ENCODE measurements around the gene PANK3.
"Not testable (repeated sequence)": the region's sequence is repeated elsewhere in the genome, so short reads cannot be mapped to it uniquely, and the experiment has no call there.

PANK3 gene

GRCh38 chr5:168578538-168579487, at the start of gene PANK3:
Gene PANK3, minus strand, starts transcription at chr5:168579368. Its CDS starts 85 bp downstream, at chr5:168579283.
- DNase-seq (ENCODE audit: low read depth), result no peak

GRCh38 chr5:168624850-168625364, 45.7 kb upstream of the PANK3 start:
- no peak for DNase-seq (ENCODE audit: low read depth)

- DNase-seq (ENCODE audit: low read depth), result no peak
Observed at GRCh38 chr5:168620807-168621206, 41.6 kb upstream of the PANK3 start.

- no peak for DNase-seq (ENCODE audit: low read depth)
Observed at GRCh38 chr5:168614661-168615060, 35.5 kb upstream of the PANK3 start.

- DNase-seq (ENCODE audit: low read depth), result no peak
Observed at GRCh38 chr5:168613996-168614395, 34.8 kb upstream of the PANK3 start.

GRCh38 chr5:168613396-168613795, 34.2 kb upstream of the PANK3 start:
- no peak for DNase-seq (ENCODE audit: low read depth)

- DNase-seq (ENCODE audit: low read depth), result no peak
Observed at GRCh38 chr5:168612996-168613395, 33.8 kb upstream of the PANK3 start.

GRCh38 chr5:168612123-168612522, 33.0 kb upstream of the PANK3 start:
- no peak for DNase-seq (ENCODE audit: low read depth)

GRCh38 chr5:168611165-168611564, 32.0 kb upstream of the PANK3 start:
- no peak for DNase-seq (ENCODE audit: low read depth)

GRCh38 chr5:168609806-168610482, 30.8 kb upstream of the PANK3 start:
- no peak for DNase-seq (ENCODE audit: low read depth)

- DNase-seq (ENCODE audit: low read depth), result no peak
Observed at GRCh38 chr5:168608821-168609220, 29.7 kb upstream of the PANK3 start.

GRCh38 chr5:168608386-168608785, 29.2 kb upstream of the PANK3 start:
- DNase-seq (ENCODE audit: low read depth), result no peak

GRCh38 chr5:168607946-168608345, 28.8 kb upstream of the PANK3 start:
- DNase-seq (ENCODE audit: low read depth), result no peak

GRCh38 chr5:168606562-168606961, 27.4 kb upstream of the PANK3 start:
- DNase-seq (ENCODE audit: low read depth), result no peak

GRCh38 chr5:168604436-168604835, 25.3 kb upstream of the PANK3 start:
- no peak for DNase-seq (ENCODE audit: low read depth)

GRCh38 chr5:168603746-168604145, 24.6 kb upstream of the PANK3 start:
- no peak for DNase-seq (ENCODE audit: low read depth)

- DNase-seq (ENCODE audit: low read depth), result no peak
Observed at GRCh38 chr5:168602517-168602916, 23.3 kb upstream of the PANK3 start.

- DNase-seq (ENCODE audit: low read depth), result no peak
Observed at GRCh38 chr5:168601972-168602371, 22.8 kb upstream of the PANK3 start.

- no peak for DNase-seq (ENCODE audit: low read depth)
Observed at GRCh38 chr5:168600409-168600808, 21.2 kb upstream of the PANK3 start.

- DNase-seq (ENCODE audit: low read depth), result no peak
Observed at GRCh38 chr5:168599826-168600225, 20.7 kb upstream of the PANK3 start.

- DNase-seq (ENCODE audit: low read depth), result no peak
Observed at GRCh38 chr5:168598639-168599038, 19.5 kb upstream of the PANK3 start.

GRCh38 chr5:168596927-168597326, 17.8 kb upstream of the PANK3 start:
- no peak for DNase-seq (ENCODE audit: low read depth)

- DNase-seq (ENCODE audit: low read depth), result not testable (repeated sequence)
Observed at GRCh38 chr5:168596122-168596521, 17.0 kb upstream of the PANK3 start.
